A673 (cell line): Measurements from ENCODE around the gene OBSCN. TPM values are rescaled to one million over a fixed set of nuclear protein-coding genes. Genes with fewer than 3 reads are reported as not detected.

Source experiments
- BruUV-seq: library from RNA; stranded (reverse); fragments of 400-500 nt; replicated peaks from 2 replicates; lab custom pipeline; 2021; lab: Mats Ljungman, UMichigan
- CTCF ChIA-PET: fragments of 300-600 bp; sonication (Branson Sonifier 250); formaldehyde crosslinking; loops from one replicate; lab custom pipeline; 2022; ENCODE audit warnings: antibody characterized with exemption; lab: Charles Lee
- POLR2A ChIA-PET: fragments of 300-600 bp; sonication (Branson Sonifier 250); formaldehyde crosslinking; loops from one replicate; lab custom pipeline; 2022; ENCODE audit warnings: antibody characterized with exemption; ENCODE audit not compliant: low non-redundant PET; lab: Charles Lee
- DNase-seq: peaks from one replicate; pipeline ENCODE4 v3.0.0-alpha.2; 2015; ENCODE audit warnings: low spot score
- H3K27ac ChIP-seq: fragments of 200-600 bp; sonication (generic); 2 replicates; pipeline ENCODE4 v1.5.1; 2016; ENCODE audit warnings: mixed run types, low read depth, mild to moderate bottlenecking, mixed read lengths, antibody characterized with exemption, low read length; ENCODE audit not compliant: poor library complexity, severe bottlenecking
- H3K27me3 ChIP-seq: fragments of 200-600 bp; sonication (generic); replicated peaks from 2 replicates; pipeline ENCODE4 v1.6.1; 2017; ENCODE audit warnings: mixed run types, low read depth, mild to moderate bottlenecking, mixed read lengths, antibody characterized with exemption, low read length; ENCODE audit not compliant: insufficient read depth, poor library complexity
- H3K36me3 ChIP-seq: fragments of 200-600 bp; sonication (generic); 2 replicates; pipeline ENCODE4 v1.6.1; 2016; ENCODE audit warnings: mixed run types, mild to moderate bottlenecking, mixed read lengths, antibody characterized with exemption, low read length; ENCODE audit not compliant: insufficient read depth, poor library complexity, severe bottlenecking
- H3K4me1 ChIP-seq: fragments of 200-600 bp; sonication (generic); 2 replicates; pipeline ENCODE4 v1.6.1; 2017; ENCODE audit warnings: mixed run types, mild to moderate bottlenecking, mixed read lengths, antibody characterized with exemption, low read length; ENCODE audit not compliant: insufficient read depth, poor library complexity, severe bottlenecking
- H3K4me3 ChIP-seq: fragments of 200-600 bp; sonication (generic); 2 replicates; pipeline ENCODE4 v1.5.1; 2016; ENCODE audit warnings: low read depth, mixed run types, mild to moderate bottlenecking, mixed read lengths, low read length; ENCODE audit not compliant: poor library complexity, severe bottlenecking
- H3K9me3 ChIP-seq: fragments of 200-600 bp; sonication (generic); 2 replicates; pipeline ENCODE4 v1.6.1; 2016; ENCODE audit warnings: mixed run types, low read depth, mild to moderate bottlenecking, mixed read lengths, antibody characterized with exemption, low read length; ENCODE audit not compliant: poor library complexity, severe bottlenecking
- CTCF ChIP-seq: fragments of 300-800, 200-600 bp; sonication (generic); conservative IDR thresholded peaks from 2 replicates; pipeline ENCODE4 v1.5.1; 2017; ENCODE audit warnings: low read depth, mild to moderate bottlenecking, antibody characterized with exemption, low read length, moderate library complexity, mixed read lengths
- EZH2 ChIP-seq: fragments of 200-600 bp; sonication (generic); IDR thresholded peaks from 2 replicates; pipeline ENCODE4 v1.6.1; 2017; ENCODE audit warnings: borderline replicate concordance, low read depth, mild to moderate bottlenecking, mixed read lengths, antibody characterized with exemption, low read length; ENCODE audit not compliant: poor library complexity, severe bottlenecking
- intact Hi-C: fragments of 100-400 bp; cut with micrococcal nuclease; formaldehyde crosslinking; loops from one replicate; pipeline ENCODE4 v1.10.0; 2022; ENCODE audit not compliant: unreplicated experiment
- total RNA-seq: library from RNA; stranded (reverse); gene quantifications from 2 replicates; pipeline ENCODE4 v1.2.3, GENCODE V29; 2021

Gene OBSCN
- total RNA-seq, 1 experiment from 2014 or later: 37.7 TPM

- TF ChIP-seq CTCF (no peak), EZH2 (no peak)
- Histone ChIP-seq H3K27ac (no peak overlapping the region), H3K36me3 (peaks cover 33% of the 10 kb centered on the region), H3K9me3 (no peaks in the 10 kb centered on the region), H3K27me3 (no peaks in the 10 kb centered on the region), H3K4me1 (peaks cover 5% of the 10 kb centered on the region), H3K4me3 (no peak overlapping the region)
- no peak for DNase-seq
- CTCF ChIA-PET: no interaction called here
- POLR2A ChIA-PET: no interaction called here
- intact Hi-C loops: no loop called here
- BruUV-seq: no TSS peak
Measured at GRCh38 chr1:228401782-228402640, 194.2 kb downstream of the OBSCN start.

GRCh38 chr1:228402641-228403025 lies 194.8 kb downstream of the OBSCN start:
- Histone ChIP-seq H3K36me3 (peaks cover 32% of the 10 kb centered on the region), H3K4me1 (peaks cover 5% of the 10 kb centered on the region), H3K27me3 (no peaks in the 10 kb centered on the region), H3K4me3 (no peak overlapping the region), H3K9me3 (no peaks in the 10 kb centered on the region), H3K27ac (no peak overlapping the region)
- ChIA-PET POLR2A (no interaction called here), CTCF (no interaction called here)
- TF ChIP-seq EZH2 (no peak), CTCF (no peak)
- BruUV-seq: no TSS peak
- intact Hi-C loops: no loop called here
- DNase-seq: no peak

GRCh38 chr1:228403231-228403631 lies 195.4 kb downstream of the OBSCN start:
- TF ChIP-seq CTCF (no peak), EZH2 (no peak)
- no peaks in the 10 kb centered on the region for H3K27me3 ChIP-seq
- POLR2A ChIA-PET: no interaction called here
- peaks cover 9% of the 10 kb centered on the region for H3K4me1 ChIP-seq
- no peak overlapping the region for H3K27ac ChIP-seq
- DNase-seq: no peak
- CTCF ChIA-PET: no interaction called here
- intact Hi-C loops: no loop called here
- H3K4me3 ChIP-seq: no peak overlapping the region
- no peaks in the 10 kb centered on the region for H3K9me3 ChIP-seq
- no TSS peak for BruUV-seq
- H3K36me3 ChIP-seq: peaks cover 28% of the 10 kb centered on the region
